Mucosa of rectum (tissue), 2 donors: ENCODE data around the gene R3HDM2.

Experiments used
- H3K27ac ChIP-seq, 2 donors: one replicate each; pipeline ENCODE4 v1.7.0; 2013; ENCODE audit warnings: inconsistent platforms in 2 of 2, low read depth in 2 of 2, low read length in 2 of 2
- H3K27me3 ChIP-seq, 2 donors: one replicate each; pipeline ENCODE4 v1.7.0; 2013; ENCODE audit warnings: low read length in 2 of 2; ENCODE audit not compliant: control insufficient read depth in 2 of 2, insufficient read depth in 2 of 2
- H3K36me3 ChIP-seq, 2 donors: one replicate each; pipeline ENCODE4 v1.7.0; 2013; ENCODE audit warnings: low read length in 2 of 2; ENCODE audit not compliant: control insufficient read depth in 2 of 2, insufficient read depth in 2 of 2
- H3K4me1 ChIP-seq, 2 donors: one replicate each; pipeline ENCODE4 v1.7.0; 2013; ENCODE audit warnings: low read length in 2 of 2, mild to moderate bottlenecking in 1 of 2; ENCODE audit not compliant: control insufficient read depth in 2 of 2, insufficient read depth in 2 of 2
- H3K4me3 ChIP-seq, 2 donors: one replicate each; pipeline ENCODE4 v1.7.0; 2013; ENCODE audit warnings: low read length in 2 of 2
- H3K9ac ChIP-seq, 2 donors: one replicate each; pipeline ENCODE4 v1.7.0; 2013; ENCODE audit warnings: low read length in 2 of 2, low read depth in 1 of 2, mild to moderate bottlenecking in 1 of 2
- H3K9me3 ChIP-seq, 2 donors: one replicate each; pipeline ENCODE4 v1.7.0; 2013; ENCODE audit warnings: low read length in 2 of 2; ENCODE audit not compliant: control insufficient read depth in 2 of 2
- donor health status: healthy.
- donor health status: Normal muscosa, but diverticular disease.

Gene R3HDM2

DNA sequence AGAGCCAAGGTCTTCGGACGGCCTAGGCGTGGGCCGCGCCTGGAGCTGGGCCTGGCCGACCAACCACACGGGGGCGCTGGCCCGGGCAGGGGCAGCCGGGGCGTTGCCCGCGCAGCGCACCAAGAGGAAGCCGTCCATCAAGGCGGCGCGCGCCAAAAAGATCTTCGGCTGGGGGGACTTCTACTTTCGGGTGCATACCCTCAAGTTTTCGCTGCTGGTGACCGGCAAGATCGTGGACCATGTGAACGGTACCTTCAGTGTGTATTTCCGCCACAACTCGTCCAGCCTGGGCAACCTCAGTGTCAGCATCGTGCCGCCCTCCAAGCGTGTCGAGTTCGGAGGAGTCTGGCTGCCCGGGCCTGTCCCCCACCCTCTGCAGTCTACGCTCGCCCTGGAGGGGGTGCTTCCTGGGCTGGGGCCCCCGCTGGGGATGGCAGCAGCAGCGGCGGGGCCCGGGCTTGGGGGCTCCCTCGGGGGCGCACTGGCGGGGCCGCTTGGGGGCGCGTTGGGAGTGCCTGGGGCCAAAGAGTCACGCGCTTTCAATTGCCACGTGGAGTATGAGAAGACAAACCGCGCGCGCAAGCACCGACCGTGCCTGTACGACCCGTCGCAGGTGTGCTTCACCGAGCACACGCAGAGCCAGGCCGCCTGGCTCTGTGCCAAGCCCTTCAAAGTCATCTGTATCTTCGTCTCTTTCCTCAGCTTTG lies 205.7 kb downstream of the R3HDM2 start:
- no peaks in the 10 kb centered on the region for H3K9me3 ChIP-seq
- no peak overlapping the region for H3K4me3 ChIP-seq
- H3K27me3 ChIP-seq = peaks cover 60 to 62% of the 10 kb centered on the region in 2 donors
- H3K36me3 ChIP-seq = no peaks in the 10 kb centered on the region
- peaks cover 14 to 15% of the 10 kb centered on the region in 2 donors for H3K4me1 ChIP-seq
- no peak overlapping the region for H3K27ac ChIP-seq
- no peak overlapping the region for H3K9ac ChIP-seq

DNA sequence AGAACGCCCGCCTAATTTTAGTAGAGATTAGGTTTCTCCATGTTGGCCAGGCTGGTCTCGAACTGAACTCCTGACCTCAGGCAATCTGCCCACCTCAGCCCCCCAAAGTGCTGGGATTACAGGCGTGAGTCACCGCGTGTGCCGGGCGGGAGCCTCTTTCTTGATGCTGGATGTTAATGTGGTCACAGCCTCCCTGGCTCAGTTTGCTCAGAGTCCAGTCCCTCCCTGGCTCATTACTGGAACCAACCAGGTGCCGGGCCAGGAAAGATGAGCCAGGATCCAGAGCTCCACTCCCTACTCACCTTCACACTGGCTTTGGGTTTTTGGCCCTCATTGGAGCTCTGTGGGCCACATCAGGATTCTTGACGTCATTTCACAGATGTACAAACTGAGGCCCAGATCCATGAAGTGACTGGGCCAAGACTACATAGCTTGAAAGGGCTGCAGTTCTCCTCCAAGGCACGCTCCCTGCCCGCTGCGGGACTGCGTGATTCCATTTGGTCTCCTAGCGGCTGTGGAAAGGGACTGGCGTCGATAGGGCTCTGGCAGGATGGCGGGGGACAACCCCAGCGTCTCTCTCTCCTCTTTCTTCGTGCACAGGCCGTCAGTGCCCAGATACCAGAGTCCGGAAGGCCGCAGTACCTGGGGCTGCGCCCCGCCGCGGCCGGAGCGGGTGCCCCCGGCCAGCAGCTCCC lies 206.4 kb downstream of the R3HDM2 start:
- peaks cover 11% of the 10 kb centered on the region in 2 donors for H3K4me1 ChIP-seq
- no peak overlapping the region for H3K27ac ChIP-seq
- H3K4me3 ChIP-seq = no peak overlapping the region
- H3K9ac ChIP-seq = no peak overlapping the region
- peaks cover 66% of the 10 kb centered on the region in 2 donors for H3K27me3 ChIP-seq
- no peaks in the 10 kb centered on the region for H3K9me3 ChIP-seq
- no peaks in the 10 kb centered on the region for H3K36me3 ChIP-seq

DNA sequence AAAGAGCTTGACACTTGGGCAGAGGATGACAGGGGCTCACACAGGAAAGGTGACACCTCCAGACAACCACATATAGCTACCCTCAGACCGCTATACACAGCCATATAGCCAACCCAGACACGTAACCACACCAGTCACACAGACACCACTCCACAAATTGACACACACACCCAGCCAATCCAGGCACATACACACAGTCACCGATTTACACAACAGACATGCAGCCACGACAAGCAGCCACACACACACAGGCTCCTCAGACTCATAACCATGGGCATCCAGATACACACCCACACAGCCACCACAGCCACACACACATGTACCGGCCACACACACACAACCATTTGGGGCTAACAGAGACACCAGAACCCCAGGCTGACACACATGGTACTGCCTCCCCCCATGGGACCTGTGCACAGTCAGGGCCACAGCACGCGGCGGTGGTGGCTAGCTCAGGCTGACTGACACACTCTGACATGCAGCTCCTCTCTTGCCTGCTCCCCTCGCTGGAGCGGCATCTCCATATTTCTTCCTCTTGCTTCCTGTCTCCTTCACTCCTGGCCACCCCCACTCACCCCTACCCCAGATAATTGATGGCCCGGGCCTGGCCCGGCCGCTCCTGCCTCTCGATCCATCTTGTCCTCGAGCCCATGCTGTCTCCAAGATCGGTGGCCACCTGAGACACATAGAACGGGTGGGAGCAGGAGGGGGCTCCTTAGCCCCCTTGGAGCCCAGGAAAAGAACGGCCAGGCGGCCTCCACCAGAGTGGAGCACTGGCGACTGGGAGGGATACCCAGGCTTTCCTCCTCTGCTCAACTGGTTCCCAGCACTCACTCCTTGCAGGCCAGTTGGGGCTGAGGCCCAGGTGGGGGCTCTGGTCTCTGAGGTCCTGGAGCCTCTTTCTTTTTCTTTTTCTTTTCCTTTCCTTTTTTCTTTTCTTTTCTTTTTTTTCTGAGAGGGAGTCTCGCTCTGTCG lies 207.4 kb downstream of the R3HDM2 start:
- Histone ChIP-seq H3K9ac (no peak overlapping the region), H3K27me3 (peaks cover 75 to 76% of the 10 kb centered on the region in 2 donors), H3K27ac (no peak overlapping the region), H3K4me3 (no peak overlapping the region), H3K36me3 (no peaks in the 10 kb centered on the region), H3K9me3 (no peaks in the 10 kb centered on the region), H3K4me1 (peaks cover 8 to 11% of the 10 kb centered on the region in 2 donors)

DNA sequence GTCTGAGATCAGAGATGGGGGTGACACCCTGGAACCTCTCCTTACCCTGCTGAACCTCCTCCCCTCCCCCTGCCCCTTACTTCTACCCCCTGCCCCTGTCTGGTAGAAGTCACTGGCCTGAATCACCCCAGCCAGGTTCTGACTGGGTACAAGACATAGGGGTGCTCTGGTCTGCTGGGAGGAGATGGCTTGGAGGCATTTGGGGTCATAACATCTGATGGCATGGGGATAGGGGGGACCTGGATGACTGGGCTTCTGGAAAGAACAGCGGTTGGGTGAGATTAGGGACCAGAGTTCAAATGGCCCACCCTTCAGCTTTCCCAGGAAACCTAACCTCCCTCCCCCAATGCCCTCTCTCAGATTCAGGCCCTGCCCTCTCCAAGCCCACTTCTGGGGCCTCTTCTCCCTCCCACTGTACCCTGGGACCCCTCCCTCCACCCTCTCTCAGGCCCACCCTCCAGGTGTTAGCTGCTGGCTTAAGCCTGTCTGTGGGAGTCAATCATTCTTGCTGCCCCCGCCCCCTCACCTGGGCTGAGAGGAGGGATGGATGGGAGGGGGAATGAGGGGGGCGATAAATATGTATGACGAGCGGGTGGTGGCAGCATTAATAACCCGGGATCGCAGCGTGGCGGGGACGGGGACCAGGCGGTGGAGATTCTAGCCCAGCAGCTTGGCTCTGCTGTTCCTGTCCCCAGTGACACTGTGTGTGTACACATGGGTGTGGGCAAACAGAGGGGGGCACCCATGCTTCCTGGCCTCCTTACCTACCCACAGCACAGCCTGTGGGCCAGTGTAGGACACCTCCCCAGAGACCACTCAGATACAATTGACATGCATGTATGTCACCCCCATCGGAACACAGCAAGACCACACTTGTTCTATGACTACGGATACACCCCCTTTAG lies 208.3 kb downstream of the R3HDM2 start:
- H3K27me3 ChIP-seq = peaks cover 82 to 85% of the 10 kb centered on the region in 2 donors
- H3K36me3 ChIP-seq = no peaks in the 10 kb centered on the region
- no peak overlapping the region for H3K9ac ChIP-seq
- no peaks in the 10 kb centered on the region for H3K9me3 ChIP-seq
- H3K27ac ChIP-seq = no peak overlapping the region
- H3K4me1 ChIP-seq = peaks cover 5 to 8% of the 10 kb centered on the region in 2 donors
- no peak overlapping the region for H3K4me3 ChIP-seq

DNA sequence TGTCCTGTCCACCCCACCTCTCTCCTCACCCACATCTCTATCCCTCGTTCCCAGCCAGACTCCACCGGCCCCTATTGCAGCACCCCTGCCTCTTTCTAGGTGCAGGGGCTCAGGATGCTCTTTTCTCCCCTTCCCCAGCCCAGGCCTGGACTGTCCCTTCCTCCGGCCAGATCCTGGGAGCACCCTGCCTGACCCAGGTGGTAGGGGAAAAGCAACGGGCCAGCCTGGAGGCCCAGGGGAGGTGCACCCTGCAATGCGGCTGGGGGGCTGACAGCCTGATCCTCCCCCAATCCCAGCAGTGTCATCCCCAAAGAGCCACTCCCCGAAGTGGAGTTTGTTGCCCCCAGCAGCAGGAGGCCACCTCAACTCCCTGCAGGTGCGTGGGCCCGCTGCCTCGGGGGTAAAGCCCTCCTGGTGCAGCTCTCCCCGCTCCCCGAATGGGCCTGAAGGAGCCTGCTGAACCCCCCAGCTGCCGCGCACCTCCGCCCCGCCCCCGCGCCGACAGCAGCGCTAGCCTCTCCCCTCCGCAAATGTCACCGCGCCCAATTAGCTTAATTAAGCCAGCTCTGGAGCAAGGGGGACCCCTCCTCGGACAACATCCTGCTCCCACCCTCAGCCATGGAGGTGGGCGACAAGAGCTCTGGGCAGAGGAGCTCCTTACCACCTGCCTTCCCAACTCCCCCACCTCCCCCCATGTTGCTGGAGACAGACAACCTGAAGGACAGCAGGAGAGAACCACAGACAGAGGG lies 209.5 kb downstream of the R3HDM2 start:
- peaks cover 83 to 87% of the 10 kb centered on the region in 2 donors for H3K27me3 ChIP-seq
- H3K9ac ChIP-seq = no peak overlapping the region
- H3K4me1 ChIP-seq = peaks cover 8 to 11% of the 10 kb centered on the region in 2 donors
- no peak overlapping the region for H3K27ac ChIP-seq
- H3K9me3 ChIP-seq = no peaks in the 10 kb centered on the region
- no peaks in the 10 kb centered on the region for H3K36me3 ChIP-seq
- no peak overlapping the region for H3K4me3 ChIP-seq

DNA sequence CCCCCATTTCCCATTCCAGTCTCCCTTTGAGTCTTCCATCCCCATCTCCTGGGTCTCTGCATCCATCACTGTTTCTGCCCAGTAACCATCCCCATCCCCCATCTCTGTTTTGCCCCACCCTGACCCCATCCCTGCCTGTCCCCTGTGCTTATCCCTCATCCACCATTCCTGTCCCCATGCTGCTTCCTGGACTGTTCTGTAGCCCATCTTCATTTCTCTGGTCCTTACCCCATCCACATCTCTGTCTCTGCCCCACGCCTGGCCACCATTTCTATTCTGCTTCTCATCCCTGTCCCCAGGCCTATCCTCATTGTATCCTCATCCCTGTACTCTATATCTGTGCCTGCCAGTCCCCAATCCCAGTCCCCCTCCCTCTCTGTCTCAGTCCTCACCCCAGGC lies 210.1 kb downstream of the R3HDM2 start:
- peaks cover 12 to 16% of the 10 kb centered on the region in 2 donors for H3K4me1 ChIP-seq
- peaks cover 81 to 88% of the 10 kb centered on the region in 2 donors for H3K27me3 ChIP-seq
- H3K27ac ChIP-seq = no peak overlapping the region
- H3K4me3 ChIP-seq = no peak overlapping the region
- no peaks in the 10 kb centered on the region for H3K9me3 ChIP-seq
- H3K36me3 ChIP-seq = no peaks in the 10 kb centered on the region
- no peak overlapping the region for H3K9ac ChIP-seq

DNA sequence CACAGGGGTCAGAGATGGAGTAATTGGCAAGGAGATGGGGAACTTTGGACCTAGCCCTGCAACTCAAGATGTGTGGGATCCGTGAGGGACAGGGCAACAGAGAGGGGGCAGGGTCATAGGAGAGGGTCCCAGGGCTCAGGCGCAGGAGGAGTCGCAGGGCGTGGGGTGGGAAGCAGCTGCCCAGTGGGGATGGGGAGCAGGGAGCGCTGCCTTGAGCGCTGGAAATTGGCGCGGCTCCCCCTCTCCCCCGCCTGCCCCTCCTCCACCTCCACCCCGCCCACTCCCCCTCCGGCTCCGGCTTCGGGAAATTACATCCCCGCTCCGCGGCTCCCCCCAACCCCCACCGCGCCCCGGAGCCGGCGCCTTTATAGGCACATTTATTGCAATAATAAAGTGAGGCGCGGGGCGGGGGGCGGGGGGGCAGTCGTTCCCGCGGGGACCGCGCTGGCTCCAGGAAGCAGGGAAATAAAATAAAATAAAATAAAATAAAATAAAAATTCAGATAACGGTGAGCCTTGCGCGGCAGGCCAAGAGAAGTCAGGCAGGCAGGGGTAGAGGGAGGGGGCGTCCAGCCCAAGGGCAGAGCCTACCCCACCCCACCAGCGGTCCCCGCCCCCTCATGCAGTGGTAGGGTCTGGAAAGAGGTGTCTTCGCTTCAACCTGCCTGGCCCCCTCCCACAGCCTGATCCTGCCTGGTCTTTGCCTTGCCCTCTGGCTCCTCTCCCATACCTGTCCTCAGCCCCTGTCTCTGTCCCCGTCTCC lies 210.7 kb downstream of the R3HDM2 start:
- peaks cover 82 to 89% of the 10 kb centered on the region in 2 donors for H3K27me3 ChIP-seq
- H3K4me1 ChIP-seq = peaks cover 12 to 17% of the 10 kb centered on the region in 2 donors

DNA sequence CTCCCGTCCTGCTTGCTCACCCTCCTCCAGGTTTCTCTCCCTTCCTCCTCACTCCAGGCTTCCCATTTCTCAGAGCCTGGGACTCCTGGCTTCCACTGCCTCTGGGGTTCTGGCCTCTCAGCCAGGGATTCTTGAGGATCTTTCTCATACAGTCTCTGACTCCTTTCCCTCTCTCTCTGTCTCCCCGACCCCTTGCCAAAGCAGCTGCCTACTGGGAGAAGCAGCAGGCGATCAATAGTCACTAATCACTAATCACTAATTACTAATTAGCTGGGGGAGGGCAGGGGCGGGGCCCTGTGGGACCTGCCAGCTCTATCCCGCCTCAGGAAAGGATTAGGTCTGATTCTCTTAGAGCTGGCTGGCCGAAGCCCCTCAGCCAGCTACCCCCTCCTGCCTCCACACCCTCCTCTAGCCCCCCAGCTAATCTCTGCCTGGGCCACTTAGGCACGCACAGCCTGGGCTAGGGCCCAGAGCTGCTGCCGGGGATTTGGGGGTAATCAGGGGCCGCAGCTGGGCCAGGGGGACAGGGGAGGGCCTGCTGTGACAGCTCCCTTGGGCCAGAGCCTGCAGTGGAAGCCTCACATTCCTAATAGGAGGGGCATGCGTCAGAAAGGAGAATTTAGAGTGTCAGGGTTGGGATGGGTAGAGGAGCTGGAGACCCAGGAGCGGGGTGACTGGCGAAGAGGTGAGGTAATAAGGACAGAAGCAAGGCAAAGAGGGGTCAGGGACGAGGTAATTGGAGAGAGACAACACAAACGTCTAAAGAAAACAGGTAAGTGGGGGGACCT lies 211.4 kb downstream of the R3HDM2 start:
- Histone ChIP-seq H3K9me3 (no peaks in the 10 kb centered on the region), H3K9ac (no peak overlapping the region), H3K4me3 (no peak overlapping the region), H3K27me3 (peaks cover 81 to 89% of the 10 kb centered on the region in 2 donors), H3K27ac (no peak overlapping the region), H3K4me1 (peaks cover 12 to 14% of the 10 kb centered on the region in 2 donors), H3K36me3 (no peaks in the 10 kb centered on the region)

More for the DNA sequence above, 210.7 kb downstream of the R3HDM2 start:
- Histone ChIP-seq H3K9me3 (no peaks in the 10 kb centered on the region), H3K9ac (no peak overlapping the region), H3K27ac (no peak overlapping the region), H3K4me3 (no peak overlapping the region), H3K36me3 (no peaks in the 10 kb centered on the region)
